IMR-90 (cell line): ENCODE results near the gene CR1L. TPM values are rescaled to one million over a fixed set of nuclear protein-coding genes. Genes with fewer than 3 reads are reported as not detected.
"Not testable (repeated sequence)": the region's sequence is repeated elsewhere in the genome, so short reads cannot be mapped to it uniquely, and the experiment has no call there.

ENCODE experiments used
- ATAC-seq: fragments of 200-7000 bp; cut with Tn5 transposase; 2 replicates; pipeline ENCODE4 v1.9.1; 2020; ENCODE audit warnings: low read depth, mild to moderate bottlenecking, moderate library complexity
- BruUV-seq: library from RNA; stranded (reverse); fragments of 400-500 nt; replicated peaks from 2 replicates; lab custom pipeline; 2021; lab: Mats Ljungman, UMichigan
- CTCF ChIA-PET: fragments of 300-600 bp; formaldehyde crosslinking; extraction: SDS; loops from one replicate; lab custom pipeline; 2021; ENCODE audit warnings: antibody characterized with exemption; lab: Yijun Ruan, JAX
- POLR2A ChIA-PET: fragments of 300-600 bp; sonication (Branson Sonifier 250); formaldehyde crosslinking; loops from one replicate; lab custom pipeline; 2022; ENCODE audit warnings: antibody characterized with exemption; ENCODE audit not compliant: unreplicated experiment; lab: Charles Lee
- DNase-seq: peaks from one replicate; pipeline ENCODE4 v3.0.0; 2013
- H2AFZ ChIP-seq: replicated peaks from 2 replicates; pipeline ENCODE3; 2013; ENCODE audit warnings: low read length, mild to moderate bottlenecking; ENCODE audit not compliant: poor library complexity
- H2AK5ac ChIP-seq: 2 replicates; pipeline ENCODE4 v1.6.1; 2013; ENCODE audit warnings: low read depth, low read length, inconsistent platforms
- H2AK9ac ChIP-seq: replicated peaks from 2 replicates; pipeline ENCODE3; 2013; ENCODE audit warnings: mild to moderate bottlenecking, low read depth, low read length, moderate library complexity; ENCODE audit not compliant: poor library complexity
- H2BK120ac ChIP-seq: 2 replicates; pipeline ENCODE4 v1.6.1; 2013; ENCODE audit warnings: low read depth, low read length, inconsistent platforms
- H2BK15ac ChIP-seq: 3 replicates; pipeline ENCODE4 v1.6.1; 2013; ENCODE audit warnings: low read depth, low read length, inconsistent platforms
- H2BK20ac ChIP-seq: 2 replicates; pipeline ENCODE4 v1.6.1; 2013; ENCODE audit warnings: low read depth, mild to moderate bottlenecking, inconsistent platforms, low read length, moderate library complexity
- H2BK5ac ChIP-seq: 2 replicates; pipeline ENCODE4 v1.6.1; 2013; ENCODE audit warnings: mild to moderate bottlenecking, low read depth, low read length, inconsistent platforms; ENCODE audit not compliant: poor library complexity, severe bottlenecking
- H3K14ac ChIP-seq: replicated peaks from 2 replicates; pipeline ENCODE4 v1.6.1; 2013; ENCODE audit warnings: low read depth, low read length, inconsistent platforms
- H3K18ac ChIP-seq: 2 replicates; pipeline ENCODE4 v1.6.1; 2013; ENCODE audit warnings: low read depth, low read length, control low read depth
- H3K23ac ChIP-seq: 2 replicates; pipeline ENCODE4 v1.6.1; 2013; ENCODE audit warnings: low read depth, low read length, inconsistent platforms
- H3K27ac ChIP-seq: 2 replicates; pipeline ENCODE4 v1.5.1; 2013; ENCODE audit warnings: mild to moderate bottlenecking, control low read depth, low read length; ENCODE audit not compliant: insufficient read depth
- H3K27me3 ChIP-seq: 2 replicates; pipeline ENCODE4 v1.6.1; 2013; ENCODE audit warnings: low read length; ENCODE audit not compliant: control insufficient read depth, insufficient read depth
- H3K36me3 ChIP-seq: 2 replicates; pipeline ENCODE4 v1.6.1; 2013; ENCODE audit warnings: low read length, mixed read lengths; ENCODE audit not compliant: control insufficient read depth, insufficient read depth
- H3K4ac ChIP-seq: 2 replicates; pipeline ENCODE4 v1.6.1; 2013; ENCODE audit warnings: low read depth, low read length, inconsistent platforms
- H3K4me1 ChIP-seq: 2 replicates; pipeline ENCODE4 v1.6.1; 2013; ENCODE audit warnings: low read length, mixed read lengths; ENCODE audit not compliant: control insufficient read depth, insufficient read depth
- H3K4me2 ChIP-seq: 2 replicates; pipeline ENCODE4 v1.6.1; 2013; ENCODE audit warnings: low read depth, mild to moderate bottlenecking, control low read depth, low read length, moderate library complexity
- H3K4me3 ChIP-seq: 2 replicates; pipeline ENCODE4 v1.5.1; 2013; ENCODE audit warnings: low read depth, mild to moderate bottlenecking, control low read depth, low read length, moderate library complexity; ENCODE audit not compliant: insufficient read depth
- H3K56ac ChIP-seq: 2 replicates; pipeline ENCODE4 v1.6.1; 2013; ENCODE audit warnings: low read length, inconsistent platforms; ENCODE audit not compliant: insufficient read depth; ENCODE audit errors: extremely low read depth
- H3K79me1 ChIP-seq, 2 experiments: 2 replicates each; pipeline ENCODE4 v1.6.1; 2013; ENCODE audit warnings: low read length in 2 of 2, inconsistent platforms in 1 of 2, low read depth in 1 of 2
- H3K9ac ChIP-seq: 2 replicates; pipeline ENCODE4 v1.6.1; 2013; ENCODE audit warnings: low read depth, low read length, control low read depth
- H3K9me1 ChIP-seq: 2 replicates; pipeline ENCODE4 v1.6.1; 2013; ENCODE audit warnings: low read length, inconsistent platforms; ENCODE audit not compliant: insufficient read depth
- H3K9me3 ChIP-seq: 2 replicates; pipeline ENCODE4 v1.6.1; 2013; ENCODE audit warnings: low read length; ENCODE audit not compliant: control insufficient read depth, insufficient read depth
- H4K20me1 ChIP-seq: 2 replicates; pipeline ENCODE4 v1.6.1; 2013; ENCODE audit warnings: low read length, inconsistent platforms; ENCODE audit not compliant: insufficient read depth
- H4K5ac ChIP-seq: 2 replicates; pipeline ENCODE4 v1.6.1; 2013; ENCODE audit warnings: mild to moderate bottlenecking, low read depth, low read length, control low read depth
- H4K8ac ChIP-seq, 2 experiments: 2 replicates each; pipeline ENCODE4 v1.6.1; 2013; ENCODE audit warnings: low read depth in 2 of 2, low read length in 2 of 2, control low read depth in 1 of 2, inconsistent platforms in 1 of 2
- H4K91ac ChIP-seq: 2 replicates; pipeline ENCODE4 v1.6.1; 2013; ENCODE audit warnings: low read depth, low read length, inconsistent platforms; ENCODE audit not compliant: insufficient read depth
- CEBPB ChIP-seq: IDR thresholded peaks from 2 replicates; pipeline ENCODE4 v1.6.1; 2012; ENCODE audit warnings: low read depth, low read length, improper control_type of control experiment
- NFE2L2 ChIP-seq: fragments of 150-350 bp; IDR thresholded peaks from 2 replicates; pipeline ENCODE4 v1.6.1; 2016; ENCODE audit warnings: low read depth, mild to moderate bottlenecking, low read length
- SMC3 ChIP-seq: fragments of 150-350 bp; IDR thresholded peaks from 2 replicates; pipeline ENCODE4 v1.6.1; 2016; ENCODE audit warnings: low read depth, mild to moderate bottlenecking, antibody characterized with exemption, low read length, moderate library complexity
- WGBS, 2 experiments: methylation state at CpG; one replicate each; pipeline versions ENCODE4 v1.1.5 to v1.1.7; 2013; ENCODE audit warnings: missing lambda C conversion rate in 2 of 2; ENCODE audit not compliant: insufficient read length in 1 of 2; ENCODE audit errors: extremely low coverage in 2 of 2; 5-methylcytosine and 5-hydroxymethylcytosine counted together
- dilution Hi-C: fragments of 300-500 bp; cut with HindIII; formaldehyde crosslinking; loops from one replicate; pipeline ENCODE4 v1.14.3; 2018; ENCODE audit warnings: low sequenced_read_pairs; ENCODE audit not compliant: unreplicated experiment
- in situ Hi-C: fragments of 300-500 bp; cut with MboI; formaldehyde crosslinking; loops from 3 replicates; pipeline ENCODE4 v1.14.3; 2019; ENCODE audit warnings: low sequenced_read_pairs, inconsistent platforms, mixed read lengths
- intact Hi-C: fragments of 100-400 bp; cut with micrococcal nuclease; formaldehyde crosslinking; loops from 2 replicates; pipeline ENCODE4 v1.10.0; 2022
- polyA plus RNA-seq, 3 experiments: library from polyadenylated mRNA; depleted of rRNA; stranded (reverse); fragments of >200 nt; gene quantifications; 2 replicates each; pipeline ENCODE4 v1.2.3, GENCODE V29; 2012; ENCODE audit warnings: low replicate concordance in 1 of 3
- total RNA-seq: library from RNA; depleted of rRNA; stranded (reverse); fragments of >200 nt; gene quantifications from 2 replicates; pipeline ENCODE4 v1.2.3, GENCODE V29; 2012

The CR1L gene
- total and polyA plus RNA-seq, 2 of the 4 experiments (the other 2 are of a cell fraction): not detected

- Histone ChIP-seq H2BK120ac (no peak overlapping the region), H3K23ac (no peak overlapping the region), H3K79me1 (no peaks in the 10 kb centered on the region), H3K9ac (no peak overlapping the region), H3K27ac (no peak overlapping the region), H2BK15ac (no peak overlapping the region), H4K20me1 (no peaks in the 10 kb centered on the region), H3K27me3 (no peaks in the 10 kb centered on the region), H3K4me2 (no peak overlapping the region), H4K5ac (no peak overlapping the region), H3K56ac (no peak overlapping the region), H4K8ac (no peak overlapping the region), H2AK9ac (no peak overlapping the region), H3K9me1 (no peaks in the 10 kb centered on the region), H2AFZ (no peak overlapping the region), H2BK20ac (no peak overlapping the region), H3K18ac (no peak overlapping the region), H2BK5ac (no peak overlapping the region), H2AK5ac (no peak overlapping the region), H3K36me3 (no peaks in the 10 kb centered on the region), H4K91ac (no peak overlapping the region), H3K4ac (no peak overlapping the region), H3K14ac (no peak overlapping the region), H3K9me3 (no peaks in the 10 kb centered on the region), H3K4me3 (no peak overlapping the region), H3K4me1 (peaks cover 3% of the 10 kb centered on the region; the same call in 1 of the 2 replicates)
- no TSS peak for BruUV-seq
- in situ Hi-C loops: no loop called here
- POLR2A ChIA-PET: no interaction called here
- TF ChIP-seq SMC3: no peak
- peak; percentile 65 for TF ChIP-seq CEBPB
- no peak for TF ChIP-seq NFE2L2
- dilution Hi-C loops: no loop called here
- no peak for ATAC-seq
- CTCF ChIA-PET: interaction anchor here (1.0 kb wide), 1 partner anchor 124 kb away, joined by 3 read pairs; no protein-coding TSS in a partner anchor
- no CpG with 5 or more reads among the region's 5 CpGs for WGBS, 2 experiments
- DNase-seq: no peak
- intact Hi-C loops: no loop called here
Measured at GRCh38 chr1:207703712-207704111, 58.8 kb downstream of the CR1L start.

- H3K4me1 ChIP-seq, H3K4me2 ChIP-seq, H3K23ac ChIP-seq, H3K9me3 ChIP-seq, H2BK20ac ChIP-seq, H2AK9ac ChIP-seq, in situ Hi-C loops, H3K27ac ChIP-seq, H3K56ac ChIP-seq, H3K14ac ChIP-seq, H3K4me3 ChIP-seq, H3K4ac ChIP-seq, H2BK120ac ChIP-seq, H4K20me1 ChIP-seq, H3K79me1 ChIP-seq, H2BK15ac ChIP-seq, POLR2A ChIA-PET, H4K91ac ChIP-seq, H3K36me3 ChIP-seq, H2AK5ac ChIP-seq, intact Hi-C loops, H2AFZ ChIP-seq, H3K27me3 ChIP-seq, H3K9ac ChIP-seq, DNase-seq, dilution Hi-C loops, BruUV-seq, H3K9me1 ChIP-seq: not testable (repeated sequence)
- Histone ChIP-seq H3K18ac (peak overlapping the region; percentile 73; the same call in 1 of the 2 replicates), H4K5ac (peak overlapping the region; percentile 50; the same call in 1 of the 2 replicates), H4K8ac (peak overlapping the region in 1 of 2 experiments; percentile 5; a peak in 2 of 4 replicates), H2BK5ac (peak overlapping the region; percentile 99)
- peak; percentile 34; the same call in 1 of the 2 replicates for ATAC-seq
- WGBS, 2 experiments: 50% methylated on average over 2 of the region's 3 CpGs; no CpG with 5 or more reads in 1 of the 2 experiments
- CTCF ChIA-PET: interaction anchor here (1.2 kb wide), 1 partner anchor 9 kb away, joined by 4 read pairs; no protein-coding TSS in a partner anchor
Measured at GRCh38 chr1:207708004-207708403, 63.1 kb downstream of the CR1L start.
